Measurements from ENCODE around the gene HOXC6.

GRCh38 chr12:54004841-54005530 lies 23.3 kb upstream of the HOXC6 start:
- TF ChIP-seq CTCF (IDR thresholded peaks at IDR 0.05) (no peak), ZFX (IDR thresholded peaks at IDR 0.05; ENCODE audit: borderline replicate concordance) (no peak)
